ENCODE measurements around the gene GRB14. TPM values are rescaled to one million over a fixed set of nuclear protein-coding genes. Genes with fewer than 3 reads are reported as not detected.

Gene GRB14
- total and polyA plus RNA-seq, 10 of the 15 experiments (the other 5 are each of a cell fraction or from before 2014, with no cell fraction given): not detected

GRCh38 chr2:164504253-164504652, 117.0 kb downstream of the GRB14 start:
- WGBS (ENCODE audit: insufficient coverage, insufficient replicate concordance, low lambda C conversion rate, missing lambda C conversion rate): 23% methylated on average over 4 of the region's 4 CpGs
- POLR2A ChIA-PET: no interaction called here
- BruUV-seq (replicated peaks): no TSS peak

More at GRCh38 chr2:164504253-164504652, 117.0 kb downstream of the GRB14 start:
- in situ Hi-C loops (cut with MboI): no loop called here
- no peak for DNase-seq (ENCODE audit: low read depth, low spot score)
- no peak for FAIRE-seq
- H3K9me3 ChIP-seq (replicated peaks; ENCODE audit: control insufficient read depth, insufficient read depth, low read length): no peaks in the 10 kb centered on the region
- H3K27me3 ChIP-seq (replicated peaks in 1 of 2; ENCODE audit: control insufficient read depth in 2 of 2, insufficient read depth in 2 of 2, low read length in 1 of 2): no peaks in the 10 kb centered on the region
- no peak overlapping the region for H3K27ac ChIP-seq (ENCODE audit: control insufficient read depth, insufficient read depth)
- H3K4me3 ChIP-seq: no peak overlapping the region
- intact Hi-C loops (cut with micrococcal nuclease; ENCODE audit: unreplicated experiment): no loop called here
- no peak overlapping the region for H3K9ac ChIP-seq (ENCODE audit: control insufficient read depth, insufficient read depth, low read length)
- no peak overlapping the region for H2AFZ ChIP-seq (ENCODE audit: control insufficient read depth, low read depth, low read length)
- ChIA-PET SMC1A (ENCODE audit: uncharacterized antibody, unreplicated experiment) (no interaction called here), CTCF (interaction anchor here (1.4 kb wide), 1 partner anchor 17 kb away, joined by 3 read pairs; no protein-coding TSS in a partner anchor), RAD21 (ENCODE audit: unreplicated experiment) (no interaction called here)
- no peaks in the 10 kb centered on the region for H3K4me1 ChIP-seq (ENCODE audit: control insufficient read depth, insufficient read depth, low read length)
- 0 out of 3 replicates have a peak, but pooled peaks have one; percentile 27 for ATAC-seq
- H4K20me1 ChIP-seq (ENCODE audit: control insufficient read depth, insufficient read depth): no peaks in the 10 kb centered on the region
- H3K36me3 ChIP-seq (ENCODE audit: control insufficient read depth in 2 of 2, insufficient read depth in 2 of 2, low read length in 1 of 2): no peaks in the 10 kb centered on the region
- H3K4me2 ChIP-seq (ENCODE audit: control insufficient read depth, insufficient read depth): no peak overlapping the region
- H3K79me2 ChIP-seq (ENCODE audit: control insufficient read depth, insufficient read depth, low read length): no peaks in the 10 kb centered on the region
- TF ChIP-seq NR2C2 (IDR thresholded peaks at IDR 0.05; ENCODE audit: borderline replicate concordance, control insufficient read depth, insufficient read length, low read depth) (no peak), CTCF (IDR thresholded peaks at IDR 0.05 in 2 of 3, conservative IDR thresholded peaks at IDR 0.05 in 1 of 3; ENCODE audit: control insufficient read depth in 2 of 3, extremely low read depth in 1 of 3, insufficient read depth in 1 of 3, low read depth in 3 of 3, low read length in 3 of 3) (peak in 2 of 3 experiments; percentile 3 to 14; a peak in 1 of 6 replicates), PKNOX1 (IDR thresholded peaks at IDR 0.05) (no peak), MEF2A (IDR thresholded peaks at IDR 0.05; ENCODE audit: insufficient read depth, low read depth, low read length) (no peak), ZBED1 (IDR thresholded peaks at IDR 0.05; ENCODE audit: borderline replicate concordance) (no peak)

Data from GM12878 (cell line).